Hepatocyte (in vitro differentiated cells): ENCODE data around the gene SLC25A13.

ENCODE experiments used
- EZH2 ChIP-seq: fragments of 200-600 bp; sonication (generic); IDR thresholded peaks from 2 replicates; pipeline ENCODE4 v1.6.1; 2016; ENCODE audit warnings: antibody characterized with exemption, mild to moderate bottlenecking, borderline replicate concordance
- EZH2phosphoT487 ChIP-seq: fragments of 200-600 bp; sonication (generic); IDR thresholded peaks from one replicate; pipeline ENCODE4 v1.6.1; 2018; ENCODE audit warnings: antibody characterized with exemption, mild to moderate bottlenecking, low read depth, moderate library complexity; ENCODE audit not compliant: unreplicated experiment, severe bottlenecking
- TF ChIP-seq, protein P1 (sequence below): fragments of 200-600 bp; sonication (generic); IDR thresholded peaks from 2 replicates; pipeline ENCODE4 v1.5.1; 2016; ENCODE audit warnings: antibody characterized with exemption, mild to moderate bottlenecking; ENCODE audit not compliant: poor library complexity

DNA sequence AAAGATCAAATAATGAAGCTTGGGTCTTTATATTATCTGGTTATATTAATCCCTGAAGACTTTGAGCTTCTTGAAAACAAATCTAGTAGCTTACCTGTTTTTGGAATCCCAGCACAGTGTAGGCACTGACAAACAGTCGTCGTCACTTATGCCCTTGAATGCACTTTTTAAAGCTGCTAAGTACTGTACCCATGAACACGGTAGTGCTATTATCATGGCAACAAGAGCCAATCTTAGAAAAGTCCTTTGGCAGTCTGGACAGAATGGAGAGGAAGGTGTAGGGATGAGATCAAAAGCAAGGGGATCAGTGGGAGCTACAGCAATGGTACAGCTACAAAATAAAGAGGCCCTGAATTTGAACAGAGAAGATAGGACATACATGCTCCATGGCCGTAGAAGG lies 9.4 kb downstream of the SLC25A13 start:
- TF ChIP-seq, protein P1, sequence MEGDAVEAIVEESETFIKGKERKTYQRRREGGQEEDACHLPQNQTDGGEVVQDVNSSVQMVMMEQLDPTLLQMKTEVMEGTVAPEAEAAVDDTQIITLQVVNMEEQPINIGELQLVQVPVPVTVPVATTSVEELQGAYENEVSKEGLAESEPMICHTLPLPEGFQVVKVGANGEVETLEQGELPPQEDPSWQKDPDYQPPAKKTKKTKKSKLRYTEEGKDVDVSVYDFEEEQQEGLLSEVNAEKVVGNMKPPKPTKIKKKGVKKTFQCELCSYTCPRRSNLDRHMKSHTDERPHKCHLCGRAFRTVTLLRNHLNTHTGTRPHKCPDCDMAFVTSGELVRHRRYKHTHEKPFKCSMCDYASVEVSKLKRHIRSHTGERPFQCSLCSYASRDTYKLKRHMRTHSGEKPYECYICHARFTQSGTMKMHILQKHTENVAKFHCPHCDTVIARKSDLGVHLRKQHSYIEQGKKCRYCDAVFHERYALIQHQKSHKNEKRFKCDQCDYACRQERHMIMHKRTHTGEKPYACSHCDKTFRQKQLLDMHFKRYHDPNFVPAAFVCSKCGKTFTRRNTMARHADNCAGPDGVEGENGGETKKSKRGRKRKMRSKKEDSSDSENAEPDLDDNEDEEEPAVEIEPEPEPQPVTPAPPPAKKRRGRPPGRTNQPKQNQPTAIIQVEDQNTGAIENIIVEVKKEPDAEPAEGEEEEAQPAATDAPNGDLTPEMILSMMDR = no peak
- TF ChIP-seq EZH2 = no peak
- TF ChIP-seq EZH2phosphoT487 = no peak
